ENCODE results near the gene HCFC1R1.
"Not testable (repeated sequence)": the region's sequence is repeated elsewhere in the genome, so short reads cannot be mapped to it uniquely, and the experiment has no call there.

The HCFC1R1 gene

DNA sequence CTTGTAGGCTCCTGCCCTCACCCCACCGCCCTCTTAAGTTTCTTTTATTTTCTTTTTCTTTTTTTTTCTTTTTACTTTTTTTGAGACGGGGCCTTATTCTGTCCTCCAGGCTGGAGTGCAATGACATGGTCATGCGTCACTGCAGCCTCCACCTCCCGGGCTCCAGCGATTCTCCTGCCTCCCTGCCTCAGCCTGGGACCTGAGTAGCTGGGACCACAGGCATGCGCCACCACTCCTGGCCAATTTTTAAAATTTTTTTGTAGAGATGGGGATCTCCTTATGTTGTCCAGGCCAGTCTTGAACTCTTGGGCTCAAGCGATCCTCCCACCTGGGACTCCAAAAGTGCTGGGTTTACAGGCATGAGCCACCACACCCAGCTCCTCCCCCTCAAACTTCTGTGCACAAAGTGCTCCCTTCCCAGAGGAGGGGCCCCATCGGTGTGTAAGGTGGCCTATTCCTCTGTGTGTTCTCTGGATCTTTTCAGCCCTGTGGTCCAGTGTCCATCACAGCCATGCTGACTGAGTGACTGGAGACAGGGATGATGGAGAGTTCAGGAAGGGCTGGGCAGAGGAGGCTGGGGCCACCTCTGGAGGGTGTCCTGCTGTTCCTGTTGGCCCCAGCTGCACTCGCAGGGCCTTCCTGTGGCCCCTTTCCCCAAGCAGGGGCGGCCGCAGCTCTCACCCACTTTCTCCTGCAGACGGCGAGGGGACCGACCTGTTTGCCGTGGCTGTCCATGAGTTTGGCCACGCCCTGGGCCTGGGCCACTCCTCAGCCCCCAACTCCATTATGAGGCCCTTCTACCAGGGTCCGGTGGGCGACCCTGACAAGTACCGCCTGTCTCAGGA is 32.8 kb upstream of the HCFC1R1 start:
- DNase-seq, result no peak

DNA sequence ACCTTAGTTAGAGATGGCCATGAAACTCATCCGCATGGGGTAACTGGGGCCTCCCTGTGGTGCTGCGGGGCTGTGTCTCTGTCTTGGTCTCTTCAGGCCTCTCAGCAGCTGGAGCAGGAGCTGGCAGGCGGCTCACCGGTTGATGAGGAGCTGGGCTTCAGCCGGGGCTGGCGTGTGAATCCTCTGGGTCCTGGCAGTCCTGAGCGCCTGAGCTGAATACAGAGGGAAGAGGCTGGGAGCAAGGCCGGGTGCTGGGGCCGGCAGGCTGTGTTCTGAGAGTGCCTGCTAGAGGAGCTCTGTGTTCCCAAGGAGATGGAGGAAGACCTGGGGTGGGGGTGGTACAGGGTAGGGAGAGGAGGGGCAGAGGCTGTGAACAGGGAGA is 32.0 kb upstream of the HCFC1R1 start:
- DNase-seq, result not testable (repeated sequence)

DNA sequence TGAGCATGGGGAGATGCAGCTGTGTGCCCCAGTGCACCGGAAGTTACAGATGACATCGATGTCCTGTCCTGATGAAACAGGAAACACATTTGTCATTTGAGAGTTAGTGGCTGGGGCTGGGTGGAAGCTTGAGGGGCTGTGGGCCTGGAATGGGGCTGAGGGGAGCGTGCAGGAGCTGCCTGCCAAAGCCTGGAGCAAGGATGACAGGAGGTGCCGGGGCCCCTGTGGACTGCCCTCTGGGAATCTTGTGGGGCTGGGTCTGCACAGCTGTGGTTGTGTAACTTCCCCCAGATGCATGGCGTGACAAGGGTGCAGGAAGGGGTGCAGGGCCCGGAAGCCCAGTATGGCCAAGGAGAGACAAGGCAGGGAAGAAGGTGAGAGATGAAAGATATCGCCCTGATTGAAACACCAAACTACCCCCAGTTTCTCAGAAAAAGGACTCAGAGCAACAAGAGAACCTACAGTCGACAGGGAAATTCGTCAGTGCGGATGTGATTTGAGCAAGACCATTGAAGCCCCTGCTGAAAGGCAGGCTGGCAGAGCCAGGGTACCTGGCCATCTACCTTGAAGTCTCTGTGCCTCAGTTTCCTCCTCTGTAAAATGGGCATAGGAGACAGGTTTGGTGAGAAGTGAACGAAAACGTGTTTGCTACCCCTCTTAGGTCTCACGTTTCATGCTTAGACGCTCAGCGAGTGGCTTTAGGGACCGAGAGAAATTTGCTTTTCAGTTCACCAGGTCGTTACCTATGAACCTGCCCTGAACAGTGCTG is 31.4 kb upstream of the HCFC1R1 start:
- DNase-seq, result no peak

DNA sequence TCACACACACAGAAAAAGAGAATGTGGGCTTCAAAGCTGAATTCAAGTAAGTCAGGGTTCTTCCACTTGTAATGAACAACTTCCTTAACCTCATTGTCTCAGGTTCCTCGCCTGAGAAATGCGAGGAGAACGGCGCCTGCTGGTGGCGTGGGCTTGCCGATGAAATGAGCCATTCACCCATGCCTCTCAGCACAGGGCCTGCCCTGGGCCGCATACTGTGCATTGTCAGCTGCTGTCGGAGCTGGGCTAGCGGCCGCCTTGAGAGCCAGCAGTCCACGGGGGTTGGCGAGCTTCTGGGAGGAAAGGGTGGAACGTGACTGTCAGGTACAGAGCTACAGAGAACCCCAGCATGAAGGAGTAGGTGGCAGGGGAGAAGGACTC is 29.6 kb upstream of the HCFC1R1 start:
- not testable (repeated sequence) for DNase-seq

DNA sequence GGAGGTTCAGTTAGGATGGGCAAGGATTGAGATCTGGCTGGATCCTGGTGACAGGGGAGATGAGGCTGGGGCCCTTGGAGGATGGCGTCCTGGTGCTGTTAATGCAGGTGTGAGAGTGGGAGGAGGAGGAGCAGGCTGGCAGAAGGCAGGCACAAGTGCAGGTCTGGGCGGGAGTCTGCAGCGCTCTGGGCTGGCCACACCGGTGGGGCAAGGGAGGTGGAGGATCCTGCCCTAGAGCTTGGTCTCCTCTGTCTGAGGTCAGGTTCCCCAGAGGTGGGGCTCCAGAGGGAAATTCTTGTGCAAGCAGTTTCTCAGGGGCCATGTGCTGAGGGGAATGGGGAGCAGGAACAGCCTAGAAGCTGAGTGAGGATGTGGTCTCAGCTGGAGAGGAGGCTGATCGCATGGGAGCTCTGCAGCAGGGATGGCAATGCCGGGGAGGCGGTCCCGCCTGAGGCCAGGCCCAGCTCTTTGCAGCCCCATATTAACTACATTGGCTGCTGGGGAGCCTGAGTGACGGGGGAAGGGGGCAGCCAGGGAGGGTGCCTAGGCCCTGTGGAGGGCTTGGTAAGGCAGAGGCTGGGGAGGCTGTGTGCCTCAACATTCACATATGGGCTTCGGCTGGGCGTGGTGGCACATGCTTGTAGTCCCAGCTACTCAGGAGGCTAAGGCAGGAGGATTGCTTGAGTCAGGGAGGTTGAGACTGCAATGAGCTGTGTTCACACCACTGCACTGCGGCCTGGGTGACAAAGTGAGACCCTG is 29.0 kb upstream of the HCFC1R1 start:
- not testable (repeated sequence) for DNase-seq

DNA sequence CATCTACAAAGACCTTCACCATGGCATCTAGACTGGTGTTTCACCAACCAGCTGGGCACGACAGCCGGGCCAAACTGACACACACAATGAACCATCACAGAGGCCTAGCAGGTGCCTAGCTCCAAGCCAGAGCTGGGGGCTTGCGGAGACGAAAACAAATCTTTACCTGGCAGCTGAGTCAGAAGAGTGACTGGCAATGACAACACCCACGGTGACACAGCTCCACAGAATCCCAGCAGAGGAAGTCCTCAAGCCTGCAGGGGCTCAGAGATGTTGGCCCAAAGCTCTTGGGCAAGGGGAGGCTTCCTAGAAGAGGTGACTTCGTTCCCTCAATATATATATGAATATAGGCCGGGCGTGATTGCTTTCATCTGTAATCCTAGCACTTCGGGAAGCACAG is 27.8 kb upstream of the HCFC1R1 start:
- DNase-seq, result no peak

DNA sequence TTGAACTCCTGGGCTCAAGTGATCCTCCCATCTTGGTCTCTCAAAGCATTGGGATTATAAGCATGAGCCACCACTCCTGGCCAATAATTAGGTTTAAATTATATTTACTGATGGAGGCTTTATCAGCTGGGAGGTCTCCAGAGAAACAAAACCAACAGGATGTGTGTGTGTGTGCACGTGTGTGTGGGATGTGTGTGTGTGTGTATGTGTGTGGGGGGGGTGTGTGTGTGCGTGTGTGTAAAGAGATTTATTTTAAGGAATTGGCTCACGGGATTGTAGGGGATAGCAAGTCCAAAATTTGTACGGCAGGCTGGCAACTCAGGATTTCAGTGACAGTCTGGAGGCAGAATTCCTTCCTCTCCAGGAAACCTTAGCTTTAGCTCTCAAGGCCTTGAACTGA is 27.3 kb upstream of the HCFC1R1 start:
- DNase-seq, result no peak

DNA sequence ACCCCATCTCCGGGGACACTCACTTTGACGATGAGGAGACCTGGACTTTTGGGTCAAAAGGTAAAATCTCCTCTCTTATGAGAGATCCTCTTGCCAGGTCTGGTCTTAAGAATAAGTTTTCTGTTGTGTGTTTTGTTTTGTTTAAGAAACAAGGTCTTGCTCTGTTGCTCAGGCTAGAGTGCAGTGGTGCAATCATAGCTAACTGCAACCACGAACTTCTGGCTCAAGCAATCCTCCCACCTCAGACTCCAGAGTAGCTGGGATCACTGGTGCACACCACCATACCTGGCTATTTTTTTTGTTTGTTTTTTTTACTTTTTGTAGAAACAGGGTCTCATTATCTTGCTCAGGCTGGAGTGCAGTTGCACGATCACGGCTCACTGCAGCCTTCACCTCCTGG is 26.7 kb upstream of the HCFC1R1 start:
- DNase-seq, result no peak

DNA sequence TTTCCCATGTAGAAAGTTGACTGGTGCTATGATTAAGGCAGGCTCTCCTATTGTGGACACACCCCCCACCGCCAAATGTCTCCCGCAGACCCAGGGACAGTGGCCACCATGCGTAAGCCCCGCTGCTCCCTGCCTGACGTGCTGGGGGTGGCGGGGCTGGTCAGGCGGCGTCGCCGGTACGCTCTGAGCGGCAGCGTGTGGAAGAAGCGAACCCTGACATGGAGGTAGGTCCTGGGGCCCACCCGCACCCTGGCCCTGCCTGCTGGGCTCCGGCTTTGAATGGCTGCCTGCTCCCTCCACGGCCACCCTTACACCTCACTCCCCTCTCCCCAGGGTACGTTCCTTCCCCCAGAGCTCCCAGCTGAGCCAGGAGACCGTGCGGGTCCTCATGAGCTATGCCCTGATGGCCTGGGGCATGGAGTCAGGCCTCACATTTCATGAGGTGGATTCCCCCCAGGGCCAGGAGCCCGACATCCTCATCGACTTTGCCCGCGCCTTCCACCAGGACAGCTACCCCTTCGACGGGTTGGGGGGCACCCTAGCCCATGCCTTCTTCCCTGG is 26.3 kb upstream of the HCFC1R1 start:
- no peak for DNase-seq

DNA sequence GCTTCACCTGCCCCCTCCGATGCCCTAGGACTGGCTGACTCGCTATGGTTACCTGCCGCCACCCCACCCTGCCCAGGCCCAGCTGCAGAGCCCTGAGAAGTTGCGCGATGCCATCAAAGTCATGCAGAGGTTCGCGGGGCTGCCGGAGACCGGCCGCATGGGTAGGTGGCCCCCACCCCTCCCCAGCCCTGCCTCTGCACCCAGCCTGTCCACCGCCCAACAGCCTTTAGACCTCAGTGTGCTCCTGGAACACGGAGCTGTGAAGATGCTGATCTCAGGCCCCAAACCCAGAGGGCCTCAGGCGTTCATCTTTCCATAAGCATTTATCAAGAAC is 23.6 kb upstream of the HCFC1R1 start:
- no peak for DNase-seq

DNA sequence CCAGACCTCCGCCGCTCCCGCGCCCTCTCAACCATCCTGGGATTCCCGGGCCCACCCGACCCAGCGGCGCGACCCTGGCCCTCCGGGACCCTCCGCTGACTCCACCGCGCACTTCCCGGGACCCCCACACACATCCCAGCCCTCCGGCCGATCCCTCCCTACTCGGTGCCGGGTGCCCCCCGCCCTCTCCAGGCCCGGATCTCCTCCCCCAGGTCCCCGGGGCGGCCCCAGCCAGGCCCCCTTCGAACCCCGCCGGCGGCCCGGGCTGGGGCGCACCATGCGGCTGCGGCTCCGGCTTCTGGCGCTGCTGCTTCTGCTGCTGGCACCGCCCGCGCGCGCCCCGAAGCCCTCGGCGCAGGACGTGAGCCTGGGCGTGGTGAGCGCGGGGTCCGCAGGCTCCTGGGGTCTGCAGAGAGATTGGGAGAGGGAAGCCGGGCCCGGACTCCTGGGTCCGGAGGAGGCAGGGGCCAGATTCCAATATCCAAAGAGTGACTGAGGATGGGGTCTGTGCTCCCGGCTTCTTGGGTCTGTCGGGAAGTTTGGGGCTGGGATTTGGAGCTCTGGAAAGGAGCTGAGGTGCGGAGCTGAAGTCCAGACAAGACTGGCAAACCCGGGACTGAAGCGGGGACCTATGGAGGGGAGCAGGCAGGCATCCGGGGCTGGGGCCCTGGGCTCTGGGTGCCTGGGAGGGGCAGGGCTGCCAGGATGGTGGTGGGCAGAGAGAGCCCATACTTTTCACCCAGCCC is 23.1 kb upstream of the HCFC1R1 start:
- no peak for DNase-seq

DNA sequence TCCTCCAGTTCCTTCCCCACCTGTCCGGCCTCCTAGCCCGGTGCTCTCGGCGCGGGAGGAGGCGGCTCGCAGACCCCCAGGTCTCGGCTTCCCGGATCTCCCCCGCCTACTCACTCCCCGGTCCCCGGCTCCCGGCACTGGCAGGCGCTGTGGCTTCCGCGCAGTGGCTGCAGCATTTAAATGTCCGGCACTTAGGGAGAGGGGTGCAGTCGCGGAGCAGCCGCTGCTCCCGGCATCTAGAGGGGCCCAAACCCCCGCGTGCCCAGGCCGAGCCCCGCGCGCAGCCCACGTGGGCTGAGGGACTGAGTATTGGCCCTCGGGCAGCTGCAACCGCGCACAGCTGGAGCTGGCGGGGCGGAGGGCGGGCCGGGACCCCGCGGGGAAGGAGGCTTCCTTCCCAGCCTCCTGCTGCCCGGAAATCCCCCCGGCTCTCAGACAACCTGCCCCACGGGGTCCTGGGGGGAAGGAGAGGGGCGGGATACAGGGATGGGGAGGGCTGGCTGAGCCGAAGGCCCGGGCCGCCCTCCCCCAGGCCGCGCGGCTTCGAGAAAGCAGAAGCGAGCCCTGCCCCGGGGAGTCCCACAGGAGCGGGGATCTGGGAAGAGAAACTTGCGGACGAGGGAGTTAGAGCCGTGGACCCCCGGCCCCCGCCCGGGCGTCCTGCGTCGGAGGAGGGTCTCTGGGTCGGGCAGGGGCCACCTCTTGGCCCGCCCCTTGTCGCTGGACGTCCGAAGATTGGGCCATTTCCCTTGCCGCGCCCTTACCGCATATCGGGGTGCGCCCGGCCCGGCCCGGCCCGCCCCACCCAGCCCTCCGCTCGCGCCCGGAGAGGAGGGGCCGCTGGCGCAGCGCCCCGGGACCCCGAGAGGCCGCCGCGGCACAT is 22.3 kb upstream of the HCFC1R1 start, which contains the start of gene MMP25:
Gene MMP25 (plus strand): TSS at position 804 of the 883 bp plus-strand sequence. CDS start 357 bp downstream, outside the sequence.
- no peak for DNase-seq

DNA sequence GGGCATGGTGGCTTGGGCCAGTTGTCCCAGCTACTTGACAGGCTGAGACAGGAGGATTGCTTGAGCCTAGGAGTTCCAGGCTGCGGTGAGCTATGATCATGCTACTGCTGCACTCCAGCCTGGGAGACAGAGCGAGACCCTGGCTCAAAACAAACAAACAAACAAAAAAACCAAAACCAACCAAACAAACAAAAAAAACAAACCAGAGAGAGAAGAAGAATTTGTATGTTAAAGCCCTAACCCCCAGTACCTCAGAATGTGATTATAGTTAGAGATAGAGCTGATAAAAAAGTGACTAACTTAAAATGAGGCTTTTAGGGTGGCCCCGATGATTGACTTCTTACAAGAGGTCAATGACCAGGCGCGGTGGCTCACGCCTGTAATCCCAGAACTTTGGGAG is 21.0 kb upstream of the HCFC1R1 start:
- DNase-seq, result no peak

DNA sequence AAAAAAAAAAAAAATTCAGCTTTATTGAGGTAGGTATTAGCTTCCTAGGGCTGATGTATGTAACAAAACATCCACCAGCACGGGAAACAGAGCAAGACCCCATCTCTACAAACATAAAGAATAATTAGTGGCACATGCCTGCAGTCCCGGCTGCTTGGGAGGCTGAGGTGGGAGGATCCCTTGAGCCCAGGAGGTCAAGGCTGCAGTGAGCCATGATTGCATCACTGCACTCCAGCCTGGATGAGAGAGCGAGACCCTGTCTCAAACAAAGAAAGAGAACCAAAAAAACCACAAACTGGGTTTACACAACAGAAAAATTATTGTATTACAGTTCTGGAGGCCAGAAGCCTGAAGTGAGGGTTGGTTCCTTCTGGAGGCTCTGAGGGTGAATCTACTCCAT is 18.6 kb upstream of the HCFC1R1 start:
- DNase-seq, result no peak

DNA sequence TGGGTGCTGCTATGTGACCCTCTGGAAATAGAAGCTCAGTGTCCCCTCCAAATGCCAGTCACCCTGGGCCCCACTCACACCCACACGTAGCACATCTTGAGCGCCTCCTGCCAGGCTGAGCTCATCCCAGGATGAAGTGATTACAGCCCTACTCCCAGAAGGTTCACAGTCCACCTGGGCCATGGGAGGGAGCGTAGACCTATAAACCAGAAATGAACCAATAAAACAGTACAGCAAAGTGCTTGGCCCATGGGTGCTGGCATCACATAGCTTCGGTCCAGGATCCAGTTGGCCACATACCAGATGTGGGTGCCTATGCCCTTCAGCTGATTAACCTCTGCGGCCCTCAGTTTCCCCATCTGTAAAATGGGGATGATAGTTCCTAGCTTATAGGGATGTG is 15.2 kb upstream of the HCFC1R1 start:
- DNase-seq, result no peak

DNA sequence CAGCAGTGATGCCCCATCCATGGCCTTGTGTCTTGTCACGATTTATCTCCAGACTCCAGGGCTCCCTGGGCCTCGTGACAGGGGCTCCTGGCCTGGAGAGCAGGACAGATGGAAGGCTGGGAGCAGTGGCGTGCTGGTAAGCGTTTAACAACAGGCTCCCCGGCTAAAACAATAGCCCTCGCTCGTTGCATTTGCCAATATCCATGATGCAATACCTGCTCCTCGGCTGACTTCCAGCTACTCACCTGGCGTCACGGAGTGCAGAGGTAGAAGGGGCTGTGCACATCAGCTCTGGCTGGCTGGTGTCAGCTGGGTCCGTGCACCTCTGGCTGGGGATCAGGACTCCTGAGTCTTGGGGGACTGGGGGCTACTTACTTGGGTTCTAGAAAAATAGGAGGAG is 14.5 kb upstream of the HCFC1R1 start:
- DNase-seq, result no peak

DNA sequence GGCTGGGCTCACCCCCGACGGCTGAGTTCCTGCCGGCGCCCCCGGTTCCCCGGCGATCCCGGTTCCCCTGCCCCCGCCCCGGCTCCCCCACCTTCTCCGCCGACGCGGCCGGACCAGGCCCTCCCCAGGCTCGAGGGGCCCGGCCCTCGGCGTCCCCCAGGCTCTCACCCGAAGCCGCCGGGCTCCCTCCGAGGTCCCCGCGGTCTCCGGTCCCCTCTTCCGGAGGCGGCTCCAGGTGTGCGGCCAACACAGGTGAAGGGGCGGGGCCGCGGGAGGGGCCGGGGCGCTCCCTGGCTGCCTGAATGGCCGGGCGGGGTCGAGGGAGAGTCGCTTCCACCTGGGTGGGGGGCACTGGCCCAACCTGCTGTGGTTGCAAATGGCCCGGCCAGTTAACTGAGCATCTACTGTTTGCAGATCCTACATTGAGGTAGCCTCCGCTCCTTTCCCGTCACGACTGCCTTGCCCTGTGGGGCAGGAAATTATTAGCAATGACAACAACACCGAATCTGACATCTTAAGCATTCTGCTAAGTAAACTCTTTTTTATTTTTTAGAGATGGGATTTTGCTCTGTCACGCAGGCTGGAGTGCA is 13.1 kb upstream of the HCFC1R1 start, which contains the start of gene BICDL2:
Gene BICDL2 (minus strand): TSS at position 219 of the 590 bp plus-strand sequence. CDS start 1,448 bp downstream, outside the sequence.
- DNase-seq, result no peak

DNA sequence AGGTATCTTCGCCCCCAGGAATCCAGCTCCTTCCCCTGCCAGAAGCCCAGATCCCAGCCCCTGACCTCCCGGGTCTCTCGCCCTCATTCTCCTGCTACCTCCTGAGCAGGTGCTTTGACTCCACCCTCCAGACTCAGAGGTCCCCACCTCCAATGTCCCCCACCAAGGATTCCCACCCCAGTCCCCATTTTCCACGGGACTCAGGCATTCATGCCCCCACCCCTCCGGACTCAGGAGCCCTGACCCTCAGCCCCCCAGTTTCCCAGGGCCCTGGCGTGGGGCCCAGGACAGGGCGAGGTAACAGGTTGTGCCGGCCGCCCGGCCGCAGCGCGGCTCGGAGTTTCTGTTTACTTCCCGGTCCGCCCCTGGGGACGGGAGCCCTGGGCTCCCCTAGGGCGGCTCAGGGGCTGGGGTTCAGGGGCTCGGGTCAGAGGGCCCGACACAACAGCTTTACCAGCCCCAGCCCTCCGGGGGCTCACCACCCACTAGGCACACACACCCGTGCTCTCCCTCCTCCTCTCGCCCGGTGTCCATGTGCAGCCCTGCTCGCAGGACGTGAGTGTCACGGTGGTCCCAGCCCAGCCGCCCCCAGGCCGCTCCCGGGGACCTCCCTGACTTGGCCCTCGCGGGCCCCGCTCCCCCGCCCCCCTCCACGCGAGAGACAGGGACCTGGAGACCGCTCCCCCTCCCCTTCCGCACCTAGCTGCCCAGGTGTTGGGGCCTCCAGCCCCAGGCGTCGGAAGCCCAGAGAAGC is 12.4 kb upstream of the HCFC1R1 start:
- DNase-seq, result no peak

DNA sequence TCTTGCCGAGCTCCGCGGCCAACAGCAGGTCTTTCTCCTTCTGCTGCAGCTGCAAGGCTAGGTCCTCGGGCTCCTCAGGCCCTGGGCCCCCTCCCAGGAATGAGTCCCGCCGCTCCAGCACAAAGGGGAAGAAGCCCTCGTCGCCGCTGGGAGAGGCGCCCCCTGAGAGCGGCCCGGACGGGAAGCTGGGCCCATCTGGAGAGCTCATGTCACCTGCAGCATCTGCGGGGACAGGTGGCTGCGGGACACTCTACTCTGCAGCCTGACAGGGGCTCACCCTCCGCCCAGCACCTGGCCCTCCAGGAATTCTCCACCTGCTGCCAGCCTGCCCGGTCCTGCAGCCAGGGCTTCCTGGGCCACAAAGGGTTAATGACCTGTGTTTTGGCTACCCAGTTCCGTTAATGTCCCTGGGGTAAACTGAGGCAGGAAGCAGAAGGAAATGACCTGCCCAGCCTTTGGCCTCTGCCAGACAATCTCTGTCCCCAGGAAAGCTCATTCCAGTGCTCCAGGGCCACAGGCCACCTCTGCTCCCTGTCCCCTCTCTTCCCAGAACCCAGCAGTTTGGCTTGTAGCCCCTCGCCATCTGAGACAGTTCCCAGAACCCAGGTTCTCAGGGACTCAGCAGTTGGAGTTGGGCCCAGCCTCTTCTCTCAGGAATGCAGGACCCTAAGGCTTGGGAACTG is 11.7 kb upstream of the HCFC1R1 start:
- DNase-seq, result no peak
